GM18526 (cell line): ENCODE results near the gene ZNF593.

Experiments used
- POLR2A ChIP-seq: IDR thresholded peaks from 3 replicates; pipeline ENCODE4 v1.6.1; 2011; ENCODE audit not compliant: insufficient read length; ENCODE audit errors: extremely low read depth

Gene ZNF593

GRCh38 chr1:26161415-26162219, 8.1 kb upstream of the ZNF593 start:
- no peak for TF ChIP-seq POLR2A

- TF ChIP-seq POLR2A, result no peak
Measured at GRCh38 chr1:26162220-26162709, 7.4 kb upstream of the ZNF593 start.

GRCh38 chr1:26163684-26164035, 6.0 kb upstream of the ZNF593 start:
- TF ChIP-seq POLR2A, result no peak

GRCh38 chr1:26164036-26164860, 5.5 kb upstream of the ZNF593 start:
- TF ChIP-seq POLR2A, result no peak

GRCh38 chr1:26164861-26165842, 4.6 kb upstream of the ZNF593 start:
- no peak for TF ChIP-seq POLR2A

GRCh38 chr1:26166719-26167281, 2.9 kb upstream of the ZNF593 start:
- no peak for TF ChIP-seq POLR2A

GRCh38 chr1:26168410-26169197, 1.1 kb upstream of the ZNF593 start, which contains the start of gene C1orf232:
C1orf232 (minus strand) TSS chr1:26168963; CDS start chr1:26168499, 464 bp downstream.
- TF ChIP-seq POLR2A, result no peak

GRCh38 chr1:26169198-26169554, 532 bp upstream of the ZNF593 start:
- TF ChIP-seq POLR2A, result no peak

- TF ChIP-seq POLR2A, result no peak
Measured at GRCh38 chr1:26170472-26170821, 739 bp downstream of the ZNF593 start.

GRCh38 chr1:26171084-26172072, 1.7 kb downstream of the ZNF593 start, which contains the start of gene ZNF593OS:
ZNF593OS (minus strand) TSS chr1:26171832; CDS start chr1:26171661, 171 bp downstream.
- TF ChIP-seq POLR2A, result no peak

GRCh38 chr1:26175346-26175745, 5.6 kb downstream of the ZNF593 start:
- TF ChIP-seq POLR2A, result no peak

GRCh38 chr1:26177182-26177684, 7.5 kb downstream of the ZNF593 start, which contains the start of gene CNKSR1:
CNKSR1 (plus strand) TSS chr1:26177491; CDS start chr1:26177548, 57 bp downstream.
- no peak for TF ChIP-seq POLR2A

GRCh38 chr1:26180010-26180506, 10.3 kb downstream of the ZNF593 start:
- no peak for TF ChIP-seq POLR2A
